AG10803 (cell line): Measurements from ENCODE around the gene SH3GL3.

Experiments
- DNase-seq: peaks from one replicate; pipeline ENCODE4 v3.0.0; 2010; ENCODE audit warnings: low read depth
- H3K4me3 ChIP-seq: 2 replicates; pipeline ENCODE4 v1.5.1; 2011; ENCODE audit warnings: mild to moderate bottlenecking, low read length, control low read depth
- CTCF ChIP-seq: conservative IDR thresholded peaks from 2 replicates; pipeline ENCODE4 v1.5.1; 2011; ENCODE audit warnings: mild to moderate bottlenecking, low read length, control low read depth, inconsistent platforms

Gene SH3GL3

GRCh38 chr15:83585601-83586335, 138.6 kb downstream of the SH3GL3 start:
- no peak for DNase-seq
- H3K4me3 ChIP-seq = no peak overlapping the region
- no peak for TF ChIP-seq CTCF

GRCh38 chr15:83587091-83587490, 139.9 kb downstream of the SH3GL3 start:
- no peak for DNase-seq
- no peak overlapping the region for H3K4me3 ChIP-seq
- no peak for TF ChIP-seq CTCF

- DNase-seq = no peak
- no peak for TF ChIP-seq CTCF
- no peak overlapping the region for H3K4me3 ChIP-seq
Measured at GRCh38 chr15:83588441-83588840, 141.3 kb downstream of the SH3GL3 start.

GRCh38 chr15:83592370-83593040, 145.4 kb downstream of the SH3GL3 start:
- no peak for DNase-seq
- no peak for TF ChIP-seq CTCF
- H3K4me3 ChIP-seq = no peak overlapping the region

- TF ChIP-seq CTCF = no peak
- DNase-seq = no peak
- H3K4me3 ChIP-seq = no peak overlapping the region
Measured at GRCh38 chr15:83595191-83595590, 148.1 kb downstream of the SH3GL3 start.

GRCh38 chr15:83598031-83598430, 150.9 kb downstream of the SH3GL3 start:
- TF ChIP-seq CTCF = no peak
- DNase-seq = no peak
- no peak overlapping the region for H3K4me3 ChIP-seq

GRCh38 chr15:83602021-83602420, 154.9 kb downstream of the SH3GL3 start:
- no peak for DNase-seq
- no peak for TF ChIP-seq CTCF
- H3K4me3 ChIP-seq = no peak overlapping the region
